MM.1S (cell line): ENCODE measurements around the gene FABP6.

Experiments
- DNase-seq: peaks from one replicate; pipeline ENCODE4 v3.0.0-alpha.2; 2015
- H2AFZ ChIP-seq: fragments of 300-600 bp; sonication (generic); 2 replicates; pipeline ENCODE4 v1.6.0; 2016; ENCODE audit warnings: antibody characterized with exemption, low read length
- H3F3A ChIP-seq: fragments of 300-600 bp; sonication (generic); 2 replicates; pipeline ENCODE4 v1.6.1; 2016; ENCODE audit warnings: mild to moderate bottlenecking, antibody characterized with exemption, low read length, moderate library complexity, mixed read lengths; ENCODE audit not compliant: insufficient read depth
- H3K27ac ChIP-seq: fragments of 300-600 bp; sonication (generic); 2 replicates; pipeline ENCODE4 v1.5.1; 2016; ENCODE audit warnings: mild to moderate bottlenecking, low read length
- H3K27me3 ChIP-seq: fragments of 300-600 bp; sonication (generic); replicated peaks from 2 replicates; pipeline ENCODE4 v1.6.0; 2016; ENCODE audit warnings: low read length; ENCODE audit not compliant: insufficient read depth
- H3K36me3 ChIP-seq: fragments of 300-600 bp; sonication (generic); replicated peaks from 2 replicates; pipeline ENCODE4 v1.6.1; 2016; ENCODE audit warnings: mild to moderate bottlenecking, low read length, mixed read lengths; ENCODE audit not compliant: insufficient read depth
- H3K4me1 ChIP-seq: fragments of 300-600 bp; sonication (generic); 2 replicates; pipeline ENCODE4 v1.6.1; 2016; ENCODE audit warnings: low read length, mixed read lengths
- H3K4me2 ChIP-seq: fragments of 300-600 bp; sonication (generic); 2 replicates; pipeline ENCODE4 v1.6.0; 2016; ENCODE audit warnings: low read depth, low read length
- H3K4me3 ChIP-seq: fragments of 300-600 bp; sonication (generic); 2 replicates; pipeline ENCODE4 v1.5.1; 2016; ENCODE audit warnings: low read length, mixed read lengths
- H3K79me2 ChIP-seq: fragments of 300-600 bp; sonication (generic); 2 replicates; pipeline ENCODE4 v1.6.1; 2016; ENCODE audit warnings: mixed run types, low read length, mixed read lengths
- H3K9ac ChIP-seq: fragments of 300-600 bp; sonication (generic); 2 replicates; pipeline ENCODE4 v1.6.1; 2016; ENCODE audit warnings: low read length, mixed read lengths
- H3K9me2 ChIP-seq: fragments of 300-600 bp; sonication (generic); replicated peaks from 2 replicates; pipeline ENCODE4 v1.6.1; 2016; ENCODE audit warnings: mild to moderate bottlenecking, low read length, mixed read lengths; ENCODE audit not compliant: insufficient read depth
- H3K9me3 ChIP-seq: fragments of 300-600 bp; sonication (generic); replicated peaks from 2 replicates; pipeline ENCODE4 v1.6.1; 2016; ENCODE audit warnings: mild to moderate bottlenecking, low read length, mixed read lengths; ENCODE audit not compliant: insufficient read depth
- H4K20me1 ChIP-seq: fragments of 300-600 bp; sonication (generic); 2 replicates; pipeline ENCODE4 v1.6.1; 2016; ENCODE audit warnings: mild to moderate bottlenecking, low read length, moderate library complexity, mixed read lengths; ENCODE audit not compliant: insufficient read depth
- EZH2 ChIP-seq: fragments of 300-600 bp; sonication (generic); optimal IDR thresholded peaks from 2 replicates; pipeline ENCODE3; 2017; ENCODE audit warnings: low read depth, mild to moderate bottlenecking, antibody characterized with exemption, low read length, mixed read lengths
- EZH2phosphoT487 ChIP-seq: fragments of 300-600 bp; sonication (generic); IDR thresholded peaks from 2 replicates; pipeline ENCODE4 v1.6.1; 2018; ENCODE audit warnings: antibody characterized with exemption, low read length
- TF ChIP-seq, protein P1 (sequence below): fragments of 300-600 bp; sonication (generic); IDR thresholded peaks from 2 replicates; pipeline ENCODE4 v1.5.1; 2016; ENCODE audit warnings: antibody characterized with exemption, low read length, mixed read lengths

FABP6 gene

GRCh38 chr5:160285316-160285715, 56.0 kb downstream of the FABP6 start:
- Histone ChIP-seq H3K79me2 (no peaks in the 10 kb centered on the region), H3K27ac (no peak overlapping the region), H3K36me3 (no peaks in the 10 kb centered on the region), H2AFZ (no peak overlapping the region), H3F3A (no peaks in the 10 kb centered on the region), H3K27me3 (no peaks in the 10 kb centered on the region), H3K4me3 (no peak overlapping the region), H3K9ac (no peak overlapping the region), H4K20me1 (no peaks in the 10 kb centered on the region), H3K9me3 (no peaks in the 10 kb centered on the region), H3K4me2 (no peak overlapping the region), H3K4me1 (no peaks in the 10 kb centered on the region), H3K9me2 (no peaks in the 10 kb centered on the region)
- no peak for DNase-seq
- TF ChIP-seq EZH2 = no peak

GRCh38 chr5:160286947-160287346, 57.6 kb downstream of the FABP6 start:
- DNase-seq = no peak
- Histone ChIP-seq H3K4me3 (no peak overlapping the region), H3K36me3 (no peaks in the 10 kb centered on the region), H3K27ac (no peak overlapping the region), H3K27me3 (no peaks in the 10 kb centered on the region), H3K4me1 (no peaks in the 10 kb centered on the region), H3K9me3 (no peaks in the 10 kb centered on the region), H4K20me1 (no peaks in the 10 kb centered on the region), H3K79me2 (no peaks in the 10 kb centered on the region), H2AFZ (no peak overlapping the region), H3F3A (no peaks in the 10 kb centered on the region), H3K9me2 (no peaks in the 10 kb centered on the region), H3K9ac (no peak overlapping the region), H3K4me2 (no peak overlapping the region)
- TF ChIP-seq EZH2phosphoT487 (no peak), EZH2 (no peak)
- TF ChIP-seq, protein P1, sequence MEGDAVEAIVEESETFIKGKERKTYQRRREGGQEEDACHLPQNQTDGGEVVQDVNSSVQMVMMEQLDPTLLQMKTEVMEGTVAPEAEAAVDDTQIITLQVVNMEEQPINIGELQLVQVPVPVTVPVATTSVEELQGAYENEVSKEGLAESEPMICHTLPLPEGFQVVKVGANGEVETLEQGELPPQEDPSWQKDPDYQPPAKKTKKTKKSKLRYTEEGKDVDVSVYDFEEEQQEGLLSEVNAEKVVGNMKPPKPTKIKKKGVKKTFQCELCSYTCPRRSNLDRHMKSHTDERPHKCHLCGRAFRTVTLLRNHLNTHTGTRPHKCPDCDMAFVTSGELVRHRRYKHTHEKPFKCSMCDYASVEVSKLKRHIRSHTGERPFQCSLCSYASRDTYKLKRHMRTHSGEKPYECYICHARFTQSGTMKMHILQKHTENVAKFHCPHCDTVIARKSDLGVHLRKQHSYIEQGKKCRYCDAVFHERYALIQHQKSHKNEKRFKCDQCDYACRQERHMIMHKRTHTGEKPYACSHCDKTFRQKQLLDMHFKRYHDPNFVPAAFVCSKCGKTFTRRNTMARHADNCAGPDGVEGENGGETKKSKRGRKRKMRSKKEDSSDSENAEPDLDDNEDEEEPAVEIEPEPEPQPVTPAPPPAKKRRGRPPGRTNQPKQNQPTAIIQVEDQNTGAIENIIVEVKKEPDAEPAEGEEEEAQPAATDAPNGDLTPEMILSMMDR = no peak

- Histone ChIP-seq H3K4me3 (no peak overlapping the region), H3K4me2 (no peak overlapping the region)
Measured at GRCh38 chr5:160287378-160288051, 58.2 kb downstream of the FABP6 start.

More at GRCh38 chr5:160287378-160288051, 58.2 kb downstream of the FABP6 start:
- H2AFZ ChIP-seq = no peak overlapping the region
- H3K36me3 ChIP-seq = no peaks in the 10 kb centered on the region
- H3K9ac ChIP-seq = no peak overlapping the region
- no peaks in the 10 kb centered on the region for H3K9me2 ChIP-seq
- no peaks in the 10 kb centered on the region for H3K9me3 ChIP-seq
- H3K27ac ChIP-seq = no peak overlapping the region
- no peaks in the 10 kb centered on the region for H3K4me1 ChIP-seq
- no peaks in the 10 kb centered on the region for H3K79me2 ChIP-seq
- no peak for TF ChIP-seq EZH2phosphoT487
- TF ChIP-seq EZH2 = no peak
- TF ChIP-seq, protein P1 = no peak
- no peaks in the 10 kb centered on the region for H4K20me1 ChIP-seq
- H3K27me3 ChIP-seq = no peaks in the 10 kb centered on the region
- no peaks in the 10 kb centered on the region for H3F3A ChIP-seq
- no peak for DNase-seq
